ENCODE results near the gene CPSF2. TPM values are rescaled to one million over a fixed set of nuclear protein-coding genes. Genes with fewer than 3 reads are reported as not detected.
"Not testable (repeated sequence)": the region's sequence is repeated elsewhere in the genome, so short reads cannot be mapped to it uniquely, and the experiment has no call there.

Gene CPSF2
- total RNA-seq, 1 experiment from 2014 or later, result 80.3 TPM

- CTCF ChIA-PET, result no interaction called here
- intact Hi-C loops (cut with micrococcal nuclease; ENCODE audit: unreplicated experiment), result no loop called here
- H3K4me1 ChIP-seq, result no peaks in the 10 kb centered on the region
- H3K9me3 Mint-ChIP-seq (ENCODE audit: unreplicated experiment), result peaks cover 9% of the 10 kb centered on the region
- TF ChIP-seq, protein P1, sequence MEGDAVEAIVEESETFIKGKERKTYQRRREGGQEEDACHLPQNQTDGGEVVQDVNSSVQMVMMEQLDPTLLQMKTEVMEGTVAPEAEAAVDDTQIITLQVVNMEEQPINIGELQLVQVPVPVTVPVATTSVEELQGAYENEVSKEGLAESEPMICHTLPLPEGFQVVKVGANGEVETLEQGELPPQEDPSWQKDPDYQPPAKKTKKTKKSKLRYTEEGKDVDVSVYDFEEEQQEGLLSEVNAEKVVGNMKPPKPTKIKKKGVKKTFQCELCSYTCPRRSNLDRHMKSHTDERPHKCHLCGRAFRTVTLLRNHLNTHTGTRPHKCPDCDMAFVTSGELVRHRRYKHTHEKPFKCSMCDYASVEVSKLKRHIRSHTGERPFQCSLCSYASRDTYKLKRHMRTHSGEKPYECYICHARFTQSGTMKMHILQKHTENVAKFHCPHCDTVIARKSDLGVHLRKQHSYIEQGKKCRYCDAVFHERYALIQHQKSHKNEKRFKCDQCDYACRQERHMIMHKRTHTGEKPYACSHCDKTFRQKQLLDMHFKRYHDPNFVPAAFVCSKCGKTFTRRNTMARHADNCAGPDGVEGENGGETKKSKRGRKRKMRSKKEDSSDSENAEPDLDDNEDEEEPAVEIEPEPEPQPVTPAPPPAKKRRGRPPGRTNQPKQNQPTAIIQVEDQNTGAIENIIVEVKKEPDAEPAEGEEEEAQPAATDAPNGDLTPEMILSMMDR (IDR thresholded peaks at IDR 0.05; ENCODE audit: insufficient read depth in 1 of 2, low read depth in 1 of 2, low read length in 1 of 2, severe bottlenecking in 1 of 2, unreplicated experiment in 1 of 2), result no peak
- BruUV-seq (replicated peaks), result no TSS peak
- no peak overlapping the region for H3K27ac Mint-ChIP-seq (ENCODE audit: unreplicated experiment)
- DNase-seq, result no peak
- H3K9me3 ChIP-seq, result no peaks in the 10 kb centered on the region
- H3K36me3 ChIP-seq (ENCODE audit: control insufficient read depth, insufficient read depth, low read length), result no peaks in the 10 kb centered on the region
- POLR2A ChIA-PET, result no interaction called here
- H3K4me1 Mint-ChIP-seq (ENCODE audit: low read depth, unreplicated experiment), result no peaks in the 10 kb centered on the region
- H3K4me3 ChIP-seq (ENCODE audit: low read depth, low read length), result no peak overlapping the region
- no peaks in the 10 kb centered on the region for H3K27me3 Mint-ChIP-seq (ENCODE audit: insufficient read depth, unreplicated experiment)
- H3K4me3 Mint-ChIP-seq (ENCODE audit: unreplicated experiment), result no peak overlapping the region
- no peaks in the 10 kb centered on the region for H3K27me3 ChIP-seq (replicated peaks; ENCODE audit: control insufficient read depth, insufficient read depth, low read length)
- H3K36me3 Mint-ChIP-seq (ENCODE audit: insufficient read depth, unreplicated experiment), result no peaks in the 10 kb centered on the region
Observed at GRCh38 chr14:92185559-92185958, 63.8 kb downstream of the CPSF2 start.

- CTCF ChIA-PET; BruUV-seq (replicated peaks); H3K27me3 ChIP-seq (replicated peaks; ENCODE audit: control insufficient read depth, insufficient read depth, low read length); H3K4me3 Mint-ChIP-seq (ENCODE audit: unreplicated experiment); H3K36me3 Mint-ChIP-seq (ENCODE audit: insufficient read depth, unreplicated experiment); H3K4me1 ChIP-seq; POLR2A ChIA-PET; DNase-seq; H3K4me1 Mint-ChIP-seq (ENCODE audit: low read depth, unreplicated experiment); H3K9me3 Mint-ChIP-seq (ENCODE audit: unreplicated experiment); intact Hi-C loops (cut with micrococcal nuclease; ENCODE audit: unreplicated experiment); H3K27me3 Mint-ChIP-seq (ENCODE audit: insufficient read depth, unreplicated experiment); H3K4me3 ChIP-seq (ENCODE audit: low read depth, low read length); H3K9me3 ChIP-seq; H3K36me3 ChIP-seq (ENCODE audit: control insufficient read depth, insufficient read depth, low read length); H3K27ac Mint-ChIP-seq (ENCODE audit: unreplicated experiment): not testable (repeated sequence)
Observed at GRCh38 chr14:92187616-92188015, 65.8 kb downstream of the CPSF2 start.

GRCh38 chr14:92190768-92191167, 69.0 kb downstream of the CPSF2 start:
- Mint-ChIP-seq H3K4me1 (ENCODE audit: low read depth, unreplicated experiment) (no peaks in the 10 kb centered on the region), H3K9me3 (ENCODE audit: unreplicated experiment) (peaks cover 9% of the 10 kb centered on the region), H3K27ac (ENCODE audit: unreplicated experiment) (no peak overlapping the region), H3K36me3 (ENCODE audit: insufficient read depth, unreplicated experiment) (no peaks in the 10 kb centered on the region), H3K27me3 (ENCODE audit: insufficient read depth, unreplicated experiment) (peaks cover 2% of the 10 kb centered on the region), H3K4me3 (ENCODE audit: unreplicated experiment) (no peak overlapping the region)
- ChIA-PET POLR2A (no interaction called here), CTCF (no interaction called here)
- no peak for DNase-seq
- H3K4me1 ChIP-seq, result no peaks in the 10 kb centered on the region
- TF ChIP-seq, protein P1 (IDR thresholded peaks at IDR 0.05; ENCODE audit: insufficient read depth in 1 of 2, low read depth in 1 of 2, low read length in 1 of 2, severe bottlenecking in 1 of 2, unreplicated experiment in 1 of 2), result no peak
- no TSS peak for BruUV-seq (replicated peaks)
- H3K27me3 ChIP-seq (replicated peaks; ENCODE audit: control insufficient read depth, insufficient read depth, low read length), result no peaks in the 10 kb centered on the region
- intact Hi-C loops (cut with micrococcal nuclease; ENCODE audit: unreplicated experiment), result no loop called here
- no peak overlapping the region for H3K4me3 ChIP-seq (ENCODE audit: low read depth, low read length)
- no peaks in the 10 kb centered on the region for H3K36me3 ChIP-seq (ENCODE audit: control insufficient read depth, insufficient read depth, low read length)
- H3K9me3 ChIP-seq, result no peaks in the 10 kb centered on the region

GRCh38 chr14:92198804-92199203, 77.0 kb downstream of the CPSF2 start:
- Mint-ChIP-seq H3K27ac (ENCODE audit: unreplicated experiment) (no peak overlapping the region), H3K9me3 (ENCODE audit: unreplicated experiment) (no peaks in the 10 kb centered on the region), H3K4me3 (ENCODE audit: unreplicated experiment) (no peak overlapping the region), H3K36me3 (ENCODE audit: insufficient read depth, unreplicated experiment) (no peaks in the 10 kb centered on the region), H3K27me3 (ENCODE audit: insufficient read depth, unreplicated experiment) (no peaks in the 10 kb centered on the region), H3K4me1 (ENCODE audit: low read depth, unreplicated experiment) (no peaks in the 10 kb centered on the region)
- H3K4me3 ChIP-seq (ENCODE audit: low read depth, low read length), result no peak overlapping the region
- H3K27me3 ChIP-seq (replicated peaks; ENCODE audit: control insufficient read depth, insufficient read depth, low read length), result no peaks in the 10 kb centered on the region; the same call in 1 of the 2 replicates
- no peaks in the 10 kb centered on the region for H3K36me3 ChIP-seq (ENCODE audit: control insufficient read depth, insufficient read depth, low read length)
- intact Hi-C loops (cut with micrococcal nuclease; ENCODE audit: unreplicated experiment), result no loop called here
- no peaks in the 10 kb centered on the region for H3K9me3 ChIP-seq
- TF ChIP-seq, protein P1 (IDR thresholded peaks at IDR 0.05; ENCODE audit: insufficient read depth in 1 of 2, low read depth in 1 of 2, low read length in 1 of 2, severe bottlenecking in 1 of 2, unreplicated experiment in 1 of 2), result no peak
- no peaks in the 10 kb centered on the region for H3K4me1 ChIP-seq
- ChIA-PET POLR2A (no interaction called here), CTCF (no interaction called here)
- DNase-seq, result no peak
- BruUV-seq (replicated peaks), result no TSS peak
